ENCODE measurements around the gene SOX18. TPM values are rescaled to one million over a fixed set of nuclear protein-coding genes. Genes with fewer than 3 reads are reported as not detected.

Gene SOX18
- total and polyA plus RNA-seq, 2 of the 13 experiments (the other 11 are each of a cell fraction or from before 2014, with no cell fraction given): 1.6 to 1.9 TPM

DNA sequence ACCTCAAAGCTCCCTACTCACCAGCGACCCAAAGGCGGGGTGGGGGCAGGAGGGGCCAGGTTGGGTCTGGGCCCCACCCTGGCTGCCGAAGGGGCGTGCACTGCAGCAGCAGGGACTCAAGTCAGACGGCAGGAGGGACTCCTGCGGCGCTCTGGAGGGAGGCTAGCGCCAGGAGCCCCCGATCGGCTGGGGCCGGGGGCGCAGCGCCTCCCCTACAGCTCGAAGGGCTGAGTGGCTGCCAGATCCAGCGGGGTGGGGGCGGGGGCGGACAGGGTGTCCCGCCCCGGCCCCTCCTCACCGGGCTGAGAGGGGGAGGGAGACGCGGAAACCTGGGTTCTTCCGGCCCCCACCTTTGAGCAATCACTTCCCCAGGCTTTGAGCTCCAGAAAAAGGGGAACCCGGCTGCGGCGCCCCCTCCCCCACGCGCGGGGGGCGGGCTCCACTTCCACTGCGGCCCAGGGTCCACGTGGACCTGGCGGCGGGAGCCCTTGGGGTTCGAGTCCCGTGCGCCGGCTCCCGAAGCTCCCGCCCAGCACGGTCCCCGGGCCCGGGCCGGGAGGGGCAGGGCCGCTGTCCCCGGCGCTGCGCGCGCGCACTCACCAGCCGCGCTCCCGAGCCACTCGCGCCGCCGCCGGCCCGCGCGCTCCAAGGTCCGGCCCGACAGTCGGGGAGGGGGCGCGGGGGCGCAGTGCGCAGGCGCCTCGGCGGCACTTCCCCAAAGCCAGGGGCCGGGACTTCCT lies 30.0 kb upstream of the SOX18 start, which contains the start of gene RGS19 (continued):
- TF ChIP-seq, protein P1, sequence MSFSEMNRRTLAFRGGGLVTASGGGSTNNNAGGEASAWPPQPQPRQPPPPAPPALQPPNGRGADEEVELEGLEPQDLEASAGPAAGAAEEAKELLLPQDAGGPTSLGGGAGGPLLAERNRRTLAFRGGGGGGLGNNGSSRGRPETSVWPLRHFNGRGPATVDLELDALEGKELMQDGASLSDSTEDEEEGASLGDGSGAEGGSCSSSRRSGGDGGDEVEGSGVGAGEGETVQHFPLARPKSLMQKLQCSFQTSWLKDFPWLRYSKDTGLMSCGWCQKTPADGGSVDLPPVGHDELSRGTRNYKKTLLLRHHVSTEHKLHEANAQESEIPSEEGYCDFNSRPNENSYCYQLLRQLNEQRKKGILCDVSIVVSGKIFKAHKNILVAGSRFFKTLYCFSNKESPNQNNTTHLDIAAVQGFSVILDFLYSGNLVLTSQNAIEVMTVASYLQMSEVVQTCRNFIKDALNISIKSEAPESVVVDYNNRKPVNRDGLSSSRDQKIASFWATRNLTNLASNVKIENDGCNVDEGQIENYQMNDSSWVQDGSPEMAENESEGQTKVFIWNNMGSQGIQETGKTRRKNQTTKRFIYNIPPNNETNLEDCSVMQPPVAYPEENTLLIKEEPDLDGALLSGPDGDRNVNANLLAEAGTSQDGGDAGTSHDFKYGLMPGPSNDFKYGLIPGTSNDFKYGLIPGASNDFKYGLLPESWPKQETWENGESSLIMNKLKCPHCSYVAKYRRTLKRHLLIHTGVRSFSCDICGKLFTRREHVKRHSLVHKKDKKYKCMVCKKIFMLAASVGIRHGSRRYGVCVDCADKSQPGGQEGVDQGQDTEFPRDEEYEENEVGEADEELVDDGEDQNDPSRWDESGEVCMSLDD (CRISPR knock-in tag; IDR thresholded peaks at IDR 0.05; ENCODE audit: borderline replicate concordance): peak; percentile 71; the same call in 1 of the 2 replicates
- TF ChIP-seq, protein P2, sequence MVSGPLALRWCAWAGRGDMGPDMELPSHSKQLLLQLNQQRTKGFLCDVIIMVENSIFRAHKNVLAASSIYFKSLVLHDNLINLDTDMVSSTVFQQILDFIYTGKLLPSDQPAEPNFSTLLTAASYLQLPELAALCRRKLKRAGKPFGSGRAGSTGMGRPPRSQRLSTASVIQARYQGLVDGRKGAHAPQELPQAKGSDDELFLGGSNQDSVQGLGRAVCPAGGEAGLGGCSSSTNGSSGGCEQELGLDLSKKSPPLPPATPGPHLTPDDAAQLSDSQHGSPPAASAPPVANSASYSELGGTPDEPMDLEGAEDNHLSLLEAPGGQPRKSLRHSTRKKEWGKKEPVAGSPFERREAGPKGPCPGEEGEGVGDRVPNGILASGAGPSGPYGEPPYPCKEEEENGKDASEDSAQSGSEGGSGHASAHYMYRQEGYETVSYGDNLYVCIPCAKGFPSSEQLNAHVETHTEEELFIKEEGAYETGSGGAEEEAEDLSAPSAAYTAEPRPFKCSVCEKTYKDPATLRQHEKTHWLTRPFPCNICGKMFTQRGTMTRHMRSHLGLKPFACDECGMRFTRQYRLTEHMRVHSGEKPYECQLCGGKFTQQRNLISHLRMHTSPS (CRISPR knock-in tag; IDR thresholded peaks at IDR 0.05; ENCODE audit: low read depth): 0 out of 2 replicates have a peak, but pooled peaks have one; percentile 25
- TF ChIP-seq, protein P3, sequence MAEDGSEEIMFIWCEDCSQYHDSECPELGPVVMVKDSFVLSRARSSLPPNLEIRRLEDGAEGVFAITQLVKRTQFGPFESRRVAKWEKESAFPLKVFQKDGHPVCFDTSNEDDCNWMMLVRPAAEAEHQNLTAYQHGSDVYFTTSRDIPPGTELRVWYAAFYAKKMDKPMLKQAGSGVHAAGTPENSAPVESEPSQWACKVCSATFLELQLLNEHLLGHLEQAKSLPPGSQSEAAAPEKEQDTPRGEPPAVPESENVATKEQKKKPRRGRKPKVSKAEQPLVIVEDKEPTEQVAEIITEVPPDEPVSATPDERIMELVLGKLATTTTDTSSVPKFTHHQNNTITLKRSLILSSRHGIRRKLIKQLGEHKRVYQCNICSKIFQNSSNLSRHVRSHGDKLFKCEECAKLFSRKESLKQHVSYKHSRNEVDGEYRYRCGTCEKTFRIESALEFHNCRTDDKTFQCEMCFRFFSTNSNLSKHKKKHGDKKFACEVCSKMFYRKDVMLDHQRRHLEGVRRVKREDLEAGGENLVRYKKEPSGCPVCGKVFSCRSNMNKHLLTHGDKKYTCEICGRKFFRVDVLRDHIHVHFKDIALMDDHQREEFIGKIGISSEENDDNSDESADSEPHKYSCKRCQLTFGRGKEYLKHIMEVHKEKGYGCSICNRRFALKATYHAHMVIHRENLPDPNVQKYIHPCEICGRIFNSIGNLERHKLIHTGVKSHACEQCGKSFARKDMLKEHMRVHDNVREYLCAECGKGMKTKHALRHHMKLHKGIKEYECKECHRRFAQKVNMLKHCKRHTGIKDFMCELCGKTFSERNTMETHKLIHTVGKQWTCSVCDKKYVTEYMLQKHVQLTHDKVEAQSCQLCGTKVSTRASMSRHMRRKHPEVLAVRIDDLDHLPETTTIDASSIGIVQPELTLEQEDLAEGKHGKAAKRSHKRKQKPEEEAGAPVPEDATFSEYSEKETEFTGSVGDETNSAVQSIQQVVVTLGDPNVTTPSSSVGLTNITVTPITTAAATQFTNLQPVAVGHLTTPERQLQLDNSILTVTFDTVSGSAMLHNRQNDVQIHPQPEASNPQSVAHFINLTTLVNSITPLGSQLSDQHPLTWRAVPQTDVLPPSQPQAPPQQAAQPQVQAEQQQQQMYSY (CRISPR knock-in tag; IDR thresholded peaks at IDR 0.05): no peak
- TF ChIP-seq, protein P4, sequence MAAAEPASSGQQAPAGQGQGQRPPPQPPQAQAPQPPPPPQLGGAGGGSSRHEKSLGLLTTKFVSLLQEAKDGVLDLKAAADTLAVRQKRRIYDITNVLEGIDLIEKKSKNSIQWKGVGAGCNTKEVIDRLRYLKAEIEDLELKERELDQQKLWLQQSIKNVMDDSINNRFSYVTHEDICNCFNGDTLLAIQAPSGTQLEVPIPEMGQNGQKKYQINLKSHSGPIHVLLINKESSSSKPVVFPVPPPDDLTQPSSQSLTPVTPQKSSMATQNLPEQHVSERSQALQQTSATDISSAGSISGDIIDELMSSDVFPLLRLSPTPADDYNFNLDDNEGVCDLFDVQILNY (CRISPR knock-in tag; conservative IDR thresholded peaks at IDR 0.05): 0 out of 2 replicates have a peak, but pooled peaks have one; percentile 34
- TF ChIP-seq SMAD9 (CRISPR knock-in tag; IDR thresholded peaks at IDR 0.05) (no peak), ZNF577 (CRISPR knock-in tag; IDR thresholded peaks at IDR 0.05; ENCODE audit: borderline replicate concordance, low read depth) (no peak), ZSCAN20 (CRISPR knock-in tag; IDR thresholded peaks at IDR 0.05; ENCODE audit: borderline replicate concordance) (peak; percentile 59), ZFP62 (CRISPR knock-in tag; IDR thresholded peaks at IDR 0.05) (no peak), ZNF562 (CRISPR knock-in tag; IDR thresholded peaks at IDR 0.05; ENCODE audit: borderline replicate concordance) (no peak), RXRA (CRISPR knock-in tag; IDR thresholded peaks at IDR 0.05) (peak; percentile 79), ADNP (CRISPR knock-in tag; IDR thresholded peaks at IDR 0.05) (peak; percentile 87; the same call in 1 of the 2 replicates), ZNF552 (CRISPR knock-in tag; IDR thresholded peaks at IDR 0.05; ENCODE audit: borderline replicate concordance) (0 out of 2 replicates have a peak, but pooled peaks have one; percentile 86), ZMAT3 (CRISPR knock-in tag; conservative IDR thresholded peaks at IDR 0.05) (peak; percentile 68; the same call in 1 of the 2 replicates)
- TF ChIP-seq, protein P5, sequence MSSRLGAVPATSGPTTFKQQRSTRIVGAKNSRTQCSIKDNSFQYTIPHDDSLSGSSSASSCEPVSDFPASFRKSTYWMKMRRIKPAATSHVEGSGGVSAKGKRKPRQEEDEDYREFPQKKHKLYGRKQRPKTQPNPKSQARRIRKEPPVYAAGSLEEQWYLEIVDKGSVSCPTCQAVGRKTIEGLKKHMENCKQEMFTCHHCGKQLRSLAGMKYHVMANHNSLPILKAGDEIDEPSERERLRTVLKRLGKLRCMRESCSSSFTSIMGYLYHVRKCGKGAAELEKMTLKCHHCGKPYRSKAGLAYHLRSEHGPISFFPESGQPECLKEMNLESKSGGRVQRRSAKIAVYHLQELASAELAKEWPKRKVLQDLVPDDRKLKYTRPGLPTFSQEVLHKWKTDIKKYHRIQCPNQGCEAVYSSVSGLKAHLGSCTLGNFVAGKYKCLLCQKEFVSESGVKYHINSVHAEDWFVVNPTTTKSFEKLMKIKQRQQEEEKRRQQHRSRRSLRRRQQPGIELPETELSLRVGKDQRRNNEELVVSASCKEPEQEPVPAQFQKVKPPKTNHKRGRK (CRISPR knock-in tag; IDR thresholded peaks at IDR 0.05): no peak
- TF ChIP-seq, protein P6, sequence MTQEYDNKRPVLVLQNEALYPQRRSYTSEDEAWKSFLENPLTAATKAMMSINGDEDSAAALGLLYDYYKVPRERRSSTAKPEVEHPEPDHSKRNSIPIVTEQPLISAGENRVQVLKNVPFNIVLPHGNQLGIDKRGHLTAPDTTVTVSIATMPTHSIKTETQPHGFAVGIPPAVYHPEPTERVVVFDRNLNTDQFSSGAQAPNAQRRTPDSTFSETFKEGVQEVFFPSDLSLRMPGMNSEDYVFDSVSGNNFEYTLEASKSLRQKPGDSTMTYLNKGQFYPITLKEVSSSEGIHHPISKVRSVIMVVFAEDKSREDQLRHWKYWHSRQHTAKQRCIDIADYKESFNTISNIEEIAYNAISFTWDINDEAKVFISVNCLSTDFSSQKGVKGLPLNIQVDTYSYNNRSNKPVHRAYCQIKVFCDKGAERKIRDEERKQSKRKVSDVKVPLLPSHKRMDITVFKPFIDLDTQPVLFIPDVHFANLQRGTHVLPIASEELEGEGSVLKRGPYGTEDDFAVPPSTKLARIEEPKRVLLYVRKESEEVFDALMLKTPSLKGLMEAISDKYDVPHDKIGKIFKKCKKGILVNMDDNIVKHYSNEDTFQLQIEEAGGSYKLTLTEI (CRISPR knock-in tag; conservative IDR thresholded peaks at IDR 0.05): no peak

All from HepG2 (cell line).